B cell (primary cell): ENCODE data around the gene VASN. TPM values are rescaled to one million over a fixed set of nuclear protein-coding genes. Genes with fewer than 3 reads are reported as not detected.

Experiments
- ATAC-seq: fragments of 200-7000 bp; cut with Tn5 transposase; one replicate; pipeline ENCODE4 v1.10.0; 2021; ENCODE audit warnings: low read depth, mild to moderate bottlenecking, moderate number of reproducible peaks, moderate library complexity
- CTCF ChIA-PET: fragments of 350-600 bp; sonication (Branson Sonifier 250); formaldehyde crosslinking; loops from one replicate; lab custom pipeline; 2021; ENCODE audit warnings: antibody characterized with exemption, inconsistent platforms; lab: Charles Lee
- POLR2A ChIA-PET: fragments of 350-600 bp; sonication (Branson Sonifier 250); formaldehyde crosslinking; loops from one replicate; lab custom pipeline; 2021; ENCODE audit warnings: antibody characterized with exemption; lab: Charles Lee
- DNase-seq: peaks from one replicate; pipeline ENCODE4 v3.0.0; 2013
- H2AFZ ChIP-seq: 2 replicates; pipeline ENCODE4 v1.6.1; 2012; ENCODE audit warnings: mild to moderate bottlenecking, low read depth, low read length; ENCODE audit not compliant: insufficient read depth, poor library complexity, severe bottlenecking
- H3K27ac ChIP-seq, 2 donors: 1 replicate in 1 of 2; 2 replicates in 1 of 2; pipeline ENCODE4 v1.5.1; 2012 to 2013; ENCODE audit warnings: low read length in 2 of 2, mild to moderate bottlenecking in 2 of 2, moderate library complexity in 1 of 2
- H3K27me3 ChIP-seq, 4 experiments: fragments of 200-600 bp in 1 of 4; sonication (generic) in 1 of 4; replicated peaks in 1 of 4; 1 replicate in 2 of 4; 2 replicates in 2 of 4; pipeline versions ENCODE4 v1.6.1 to v1.7.0; 2013 to 2016; ENCODE audit warnings: low read length in 3 of 4, mild to moderate bottlenecking in 2 of 4, mixed read lengths in 1 of 4, moderate library complexity in 1 of 4; ENCODE audit not compliant: insufficient read depth in 4 of 4, control insufficient read depth in 3 of 4; ENCODE audit errors: control extremely low read depth in 1 of 4
- H3K36me3 ChIP-seq, 2 experiments: replicated peaks in 1 of 2; 1 replicate in 1 of 2; 2 replicates in 1 of 2; pipeline versions ENCODE4 v1.6.1 to v1.7.1; 2013; ENCODE audit warnings: low read length in 1 of 2; ENCODE audit not compliant: insufficient read depth in 2 of 2, control insufficient read depth in 1 of 2; ENCODE audit errors: control extremely low read depth in 1 of 2, extremely low read depth in 1 of 2
- H3K4me1 ChIP-seq, 2 donors: fragments of 200-600 bp in 1 of 2; sonication (generic) in 1 of 2; 1 replicate in 1 of 2; 2 replicates in 1 of 2; pipeline versions ENCODE4 v1.5.1 to v1.6.1; 2013 to 2017; ENCODE audit warnings: low read length in 2 of 2; ENCODE audit not compliant: control insufficient read depth in 2 of 2, insufficient read depth in 2 of 2
- H3K4me2 ChIP-seq: replicated peaks from 2 replicates; pipeline ENCODE3; 2012; ENCODE audit warnings: mild to moderate bottlenecking, low read depth, low read length; ENCODE audit not compliant: poor library complexity, severe bottlenecking
- H3K4me3 ChIP-seq, 5 experiments: fragments of 200-600 bp in 1 of 5; sonication (generic) in 1 of 5; 1 replicate in 3 of 5; 2 replicates in 2 of 5; pipeline versions ENCODE4 v1.5.1 to v1.7.0; 2011 to 2016; ENCODE audit warnings: low read length in 4 of 5, mild to moderate bottlenecking in 4 of 5, low read depth in 2 of 5, control low read depth in 1 of 5, moderate library complexity in 1 of 5; ENCODE audit not compliant: insufficient read depth in 1 of 5; ENCODE audit errors: control extremely low read depth in 1 of 5, extremely low read depth in 1 of 5
- H3K79me2 ChIP-seq: fragments of 200-600 bp; sonication (generic); one replicate; pipeline ENCODE4 v1.6.0; 2016; ENCODE audit warnings: low read length; ENCODE audit not compliant: control insufficient read depth, insufficient read depth
- H3K9ac ChIP-seq: fragments of 200-600 bp; sonication (generic); 2 replicates; pipeline ENCODE4 v1.6.1; 2017; ENCODE audit warnings: mild to moderate bottlenecking, low read length, moderate library complexity
- H3K9me3 ChIP-seq, 3 donors: one replicate each; pipeline versions ENCODE4 v1.6.1 to v1.7.1; 2013; ENCODE audit warnings: low read length in 2 of 3; ENCODE audit not compliant: control insufficient read depth in 2 of 3, insufficient read depth in 1 of 3; ENCODE audit errors: control extremely low read depth in 1 of 3
- H4K20me1 ChIP-seq: 2 replicates; pipeline ENCODE4 v1.6.0; 2012; ENCODE audit warnings: mild to moderate bottlenecking, low read length; ENCODE audit not compliant: insufficient read depth, control insufficient read depth, poor library complexity, severe bottlenecking
- H3K27ac Mint-ChIP-seq: one replicate; pipeline ENCODE4 v1.8.0; 2021; ENCODE audit warnings: mixed read lengths
- H3K27me3 Mint-ChIP-seq: one replicate; pipeline ENCODE4 v1.8.0; 2021; ENCODE audit warnings: mixed read lengths
- H3K4me1 Mint-ChIP-seq: one replicate; pipeline ENCODE4 v1.8.0; 2021; ENCODE audit warnings: mixed read lengths
- H3K4me3 Mint-ChIP-seq: one replicate; pipeline ENCODE4 v1.8.0; 2021; ENCODE audit warnings: mixed read lengths
- H3K9me3 Mint-ChIP-seq: one replicate; pipeline ENCODE4 v1.8.0; 2022; ENCODE audit warnings: mixed read lengths; ENCODE audit not compliant: insufficient read depth
- CTCF ChIP-seq: fragments of 200-600 bp; IDR thresholded peaks from one replicate; pipeline ENCODE4 v1.8.0; 2022; ENCODE audit warnings: antibody characterized with exemption, mild to moderate bottlenecking
- EZH2 ChIP-seq: IDR thresholded peaks from 2 replicates; pipeline ENCODE4 v1.6.1; 2012; ENCODE audit warnings: borderline replicate concordance, low read depth, mild to moderate bottlenecking, moderate library complexity, low read length; ENCODE audit not compliant: insufficient read depth, poor library complexity, severe bottlenecking
- WGBS: methylation state at CpG from one replicate; pipeline ENCODE4 v1.1.5; 2013; ENCODE audit warnings: missing lambda C conversion rate; ENCODE audit not compliant: insufficient coverage; 5-methylcytosine and 5-hydroxymethylcytosine counted together
- intact Hi-C: fragments of 100-400 bp; cut with micrococcal nuclease; formaldehyde crosslinking; loops from one replicate; pipeline ENCODE4 v1.10.0; 2022
- polyA plus RNA-seq: library from polyadenylated mRNA; depleted of rRNA; stranded (reverse); fragments of >200 nt; gene quantifications from 2 replicates; pipeline ENCODE4 v1.2.3, GENCODE V29; 2012
- total RNA-seq, 2 donors: library from RNA; stranded (reverse); fragments of 120-200 nt in 1 of 2; gene quantifications; 1 replicate in 1 of 2; 2 replicates in 1 of 2; pipeline versions ENCODE4 v1.2.3 to v1.2.4, GENCODE V29; 2013 to 2022

Gene VASN
- total and polyA plus RNA-seq, 2 donors (not counting 1 experiment from before 2014, with no cell fraction given), result 0.57 to 0.76 TPM

- Histone ChIP-seq H3K9me3 (no peaks in the 10 kb centered on the region), H2AFZ (no peak overlapping the region), H3K9ac (no peak overlapping the region), H3K79me2 (peaks cover 34% of the 10 kb centered on the region), H3K36me3 (peaks cover 0 to 56% of the 10 kb centered on the region in 2 experiments), H3K4me2 (no peak overlapping the region), H3K4me1 (no peaks in the 10 kb centered on the region), H3K27ac (no peak overlapping the region), H4K20me1 (peaks cover 98% of the 10 kb centered on the region), H3K27me3 (no peaks in the 10 kb centered on the region), H3K4me3 (no peak overlapping the region)
- peaks cover 2% of the 10 kb centered on the region for H3K4me1 Mint-ChIP-seq
- intact Hi-C loops, result no loop called here
- ATAC-seq (no peak), DNase-seq (no peak)
- H3K27me3 Mint-ChIP-seq, result no peaks in the 10 kb centered on the region
- ChIA-PET CTCF (no interaction called here), POLR2A (no interaction called here)
- TF ChIP-seq EZH2 (no peak), CTCF (no peak)
- no peak overlapping the region for H3K27ac Mint-ChIP-seq
- WGBS, result 98% methylated on average over 55 of the region's 55 CpGs
- no peaks in the 10 kb centered on the region for H3K9me3 Mint-ChIP-seq
- H3K4me3 Mint-ChIP-seq, result no peak overlapping the region
Observed at GRCh38 chr16:4381935-4382794, 10.5 kb downstream of the VASN start.

- no peaks in the 10 kb centered on the region for H3K9me3 ChIP-seq
- no peak overlapping the region for H3K27ac Mint-ChIP-seq
- H3K4me3 ChIP-seq, result no peak overlapping the region
- peaks cover under 1% of the 10 kb centered on the region for H3K4me1 Mint-ChIP-seq
- H3K9ac ChIP-seq, result no peak overlapping the region
- ChIA-PET POLR2A (no interaction called here), CTCF (no interaction called here)
- no peaks in the 10 kb centered on the region for H3K27me3 Mint-ChIP-seq
- no peaks in the 10 kb centered on the region for H3K27me3 ChIP-seq
- ATAC-seq, result no peak
- WGBS, result 97% methylated on average over 17 of the region's 21 CpGs
- no peak overlapping the region for H3K4me2 ChIP-seq
- no peak for DNase-seq
- TF ChIP-seq CTCF (no peak), EZH2 (no peak)
- H3K79me2 ChIP-seq, result peaks cover 37% of the 10 kb centered on the region
- no peak overlapping the region for H3K4me3 Mint-ChIP-seq
- no peak overlapping the region for H2AFZ ChIP-seq
- H3K36me3 ChIP-seq, result peaks cover 0 to 63% of the 10 kb centered on the region in 2 experiments
- peaks cover 98% of the 10 kb centered on the region for H4K20me1 ChIP-seq
- no peaks in the 10 kb centered on the region for H3K4me1 ChIP-seq
- no peak overlapping the region for H3K27ac ChIP-seq
- intact Hi-C loops, result no loop called here
- H3K9me3 Mint-ChIP-seq, result no peaks in the 10 kb centered on the region
Observed at GRCh38 chr16:4382795-4383357, 11.2 kb downstream of the VASN start.
